Pons (tissue), 1 donor: ENCODE data around the gene ADGRL3.

ENCODE experiments used
- DNase-seq: peaks from one replicate; pipeline ENCODE4 v3.0.0-alpha.2; 2016; ENCODE audit warnings: low spot score

Gene ADGRL3

DNA sequence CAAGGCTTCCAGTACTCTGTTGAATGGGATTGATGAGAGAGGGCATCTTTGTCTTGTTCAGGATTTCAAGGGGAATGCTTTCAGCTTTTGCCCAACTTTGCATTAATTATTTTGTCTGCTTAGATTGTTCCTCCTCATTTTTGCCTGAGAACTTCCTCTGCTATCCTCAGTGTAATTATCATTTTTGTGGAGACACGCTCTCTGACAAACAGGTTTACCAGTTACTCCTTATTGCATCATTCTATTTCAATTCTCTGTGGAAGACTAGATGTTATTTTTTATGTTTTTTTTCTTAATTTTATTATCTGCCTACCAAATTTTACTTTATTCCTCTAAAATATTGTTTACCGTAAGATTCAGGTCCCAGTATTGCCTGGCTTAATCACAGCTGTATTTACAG is 349.2 kb downstream of the ADGRL3 start:
- no peak for DNase-seq

DNA sequence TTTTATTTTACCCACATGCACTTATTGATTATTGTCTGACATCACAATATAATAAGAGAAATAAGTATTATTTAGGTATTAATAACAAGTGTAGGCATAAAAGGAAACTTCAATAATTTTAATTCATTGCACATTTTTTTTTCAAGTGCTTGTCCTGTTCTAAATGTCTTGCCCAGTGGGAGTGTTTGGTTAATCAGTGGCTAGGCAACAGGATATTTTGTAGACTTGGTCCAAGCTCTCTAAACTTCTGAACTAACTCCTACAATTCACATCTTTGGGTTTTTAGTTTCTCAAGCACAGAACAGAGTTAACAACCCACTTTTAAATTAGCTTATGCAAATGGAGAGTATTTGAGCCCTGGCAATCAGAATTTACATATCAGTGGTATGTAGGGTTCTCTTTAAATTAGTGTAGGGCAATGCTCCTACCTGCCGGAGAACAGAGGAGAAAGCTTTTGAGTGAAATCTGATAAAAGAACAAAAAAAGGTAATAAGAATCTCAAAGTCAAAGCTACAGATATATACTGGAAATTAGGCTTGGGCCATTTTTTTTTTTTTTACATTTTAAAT is 353.5 kb downstream of the ADGRL3 start:
- DNase-seq = no peak

DNA sequence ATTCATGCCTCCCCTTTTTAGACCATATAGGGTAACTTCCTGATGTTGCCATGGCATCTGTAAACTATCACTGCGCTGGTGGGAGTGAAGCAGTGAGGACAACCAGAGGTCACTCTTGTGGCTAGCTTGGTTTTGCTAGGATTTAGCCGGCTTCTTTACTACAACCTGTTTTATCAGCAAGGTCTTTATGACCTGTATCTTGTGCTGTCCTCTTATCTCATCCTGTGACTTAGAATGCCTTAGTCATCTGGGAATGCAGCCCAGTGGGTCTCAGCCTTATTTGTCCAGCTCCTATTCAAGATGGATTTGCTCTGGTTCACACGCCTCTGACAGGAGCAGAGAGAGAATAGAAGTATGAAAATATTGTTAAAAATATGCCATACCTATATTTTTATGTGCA is 355.7 kb downstream of the ADGRL3 start:
- DNase-seq = no peak

DNA sequence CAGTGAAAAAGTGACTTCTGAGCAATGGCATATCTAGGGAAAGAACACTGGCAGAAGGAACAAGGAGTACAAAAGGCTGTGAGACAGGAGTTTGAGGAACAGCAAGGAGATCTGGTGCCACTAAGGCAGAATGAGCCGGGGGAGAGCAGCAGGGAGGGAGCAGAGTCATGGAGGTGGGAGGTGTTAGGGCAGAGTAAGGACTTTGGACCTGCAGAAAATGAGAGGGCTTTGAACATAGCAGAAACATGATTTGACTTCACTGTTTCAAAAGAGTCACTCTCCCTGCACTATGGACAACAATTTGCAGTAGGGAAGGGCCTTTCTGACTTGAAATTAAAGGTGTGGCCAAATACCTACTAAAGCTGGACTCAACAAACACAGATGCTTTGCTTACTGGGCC is 356.2 kb downstream of the ADGRL3 start:
- no peak for DNase-seq

DNA sequence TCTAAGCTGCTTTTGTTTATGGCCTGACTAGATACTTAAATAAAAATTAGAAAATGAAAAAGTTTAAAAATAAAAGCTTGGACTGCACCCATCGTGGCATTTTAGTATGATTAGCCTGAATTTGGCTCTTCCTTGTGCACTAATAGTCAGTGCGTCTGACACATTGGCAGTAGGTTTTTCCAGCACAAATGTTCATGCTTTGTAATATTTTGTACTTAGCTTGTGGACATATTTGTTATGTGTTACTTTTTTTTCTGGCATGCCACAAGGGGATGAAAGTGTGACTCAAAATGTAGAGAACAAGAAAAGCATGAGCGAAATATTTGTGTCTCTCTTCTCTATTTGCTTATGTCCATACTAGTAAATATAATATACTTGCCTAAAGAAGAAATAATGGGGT is 359.3 kb downstream of the ADGRL3 start:
- no peak for DNase-seq

DNA sequence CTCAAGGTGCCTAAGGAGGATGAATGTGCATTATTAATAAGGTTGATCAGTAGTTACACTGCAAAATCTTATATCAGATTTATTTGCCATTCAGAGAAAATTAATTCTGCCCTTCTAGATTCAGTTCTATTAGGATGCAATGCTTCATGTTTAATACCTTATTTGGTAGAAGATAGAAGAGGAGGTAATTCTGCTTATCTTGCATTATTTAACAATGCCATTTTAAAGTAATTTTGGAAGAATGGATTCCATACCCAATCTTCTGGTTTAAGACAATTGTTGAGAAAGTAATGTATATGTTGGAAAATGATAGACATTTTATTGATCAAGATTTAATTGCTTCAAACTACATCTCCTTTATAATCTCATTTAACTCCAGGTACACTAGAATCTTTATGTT is 360.9 kb downstream of the ADGRL3 start:
- DNase-seq = no peak

DNA sequence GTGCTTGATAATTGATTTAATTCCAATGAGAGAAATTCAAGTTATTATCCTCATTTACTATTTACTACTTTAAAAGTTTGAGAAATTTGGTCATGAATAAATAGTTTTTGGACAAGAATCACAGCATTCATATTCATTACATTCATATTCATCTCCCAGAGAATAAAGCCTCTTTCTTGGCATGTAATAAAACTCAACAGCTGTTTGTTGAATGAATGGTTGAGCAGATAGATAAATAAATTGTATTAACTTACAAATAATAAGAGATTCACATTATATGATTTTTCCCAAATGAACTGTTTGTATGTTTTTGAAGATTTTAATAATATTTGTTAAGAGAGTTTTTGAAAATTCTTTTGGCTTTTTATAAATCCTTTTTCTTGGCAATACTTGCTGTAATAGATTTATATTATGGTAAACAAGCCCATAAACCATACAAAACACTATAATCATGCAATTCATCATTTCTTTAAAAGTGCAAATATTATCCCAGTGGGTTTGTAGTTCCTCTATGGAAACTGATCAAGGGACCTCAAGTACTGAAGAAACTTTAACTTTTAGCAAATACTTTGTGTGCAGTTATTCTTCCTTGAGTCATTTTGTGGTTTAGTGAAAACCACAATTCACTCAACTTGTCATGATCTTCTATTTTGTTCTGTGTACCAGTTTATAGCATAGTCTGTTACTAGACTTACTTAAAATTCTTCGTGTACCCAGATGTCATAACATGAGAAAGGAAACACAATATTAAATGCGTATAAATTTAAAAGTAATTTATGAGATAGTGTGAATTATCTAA is 371.8 kb downstream of the ADGRL3 start:
- no peak for DNase-seq

DNA sequence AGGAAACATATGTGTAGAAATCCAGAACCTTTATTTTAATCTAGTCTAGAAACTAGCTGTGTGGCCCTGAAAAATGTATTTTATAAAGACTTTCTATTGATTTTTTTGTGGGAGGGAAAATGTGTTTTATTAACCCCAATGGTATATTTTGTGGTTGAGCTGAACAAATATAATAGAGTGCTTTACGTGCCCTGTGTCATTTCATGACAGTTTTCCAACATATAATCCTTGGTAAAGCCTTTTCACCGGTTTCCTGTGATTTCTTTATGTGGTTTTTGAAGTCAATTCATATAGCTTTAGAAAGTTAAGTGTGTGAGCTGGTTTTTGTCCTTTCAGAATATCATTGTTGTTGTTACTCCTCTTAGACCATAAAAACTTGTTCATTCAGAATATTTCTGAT is 375.7 kb downstream of the ADGRL3 start:
- no peak for DNase-seq

DNA sequence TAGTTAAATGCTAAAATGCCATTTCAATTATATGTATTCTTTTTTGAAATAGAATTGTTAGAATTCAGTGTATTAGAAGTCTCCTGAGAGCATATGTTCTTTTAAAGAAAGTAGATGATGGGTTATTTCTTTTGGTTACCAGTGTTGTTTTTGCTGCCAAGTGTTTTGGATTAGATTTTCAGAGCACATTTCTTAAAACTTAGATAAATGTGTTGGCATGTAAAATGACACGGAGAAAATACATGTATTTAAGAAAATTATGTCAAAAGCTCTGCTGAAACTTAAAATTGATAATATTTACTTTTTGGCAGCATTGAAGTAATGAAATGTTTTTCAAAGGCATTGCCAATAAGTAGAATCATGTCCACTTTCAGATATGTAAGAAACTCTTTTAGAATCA is 379.7 kb downstream of the ADGRL3 start:
- no peak for DNase-seq

DNA sequence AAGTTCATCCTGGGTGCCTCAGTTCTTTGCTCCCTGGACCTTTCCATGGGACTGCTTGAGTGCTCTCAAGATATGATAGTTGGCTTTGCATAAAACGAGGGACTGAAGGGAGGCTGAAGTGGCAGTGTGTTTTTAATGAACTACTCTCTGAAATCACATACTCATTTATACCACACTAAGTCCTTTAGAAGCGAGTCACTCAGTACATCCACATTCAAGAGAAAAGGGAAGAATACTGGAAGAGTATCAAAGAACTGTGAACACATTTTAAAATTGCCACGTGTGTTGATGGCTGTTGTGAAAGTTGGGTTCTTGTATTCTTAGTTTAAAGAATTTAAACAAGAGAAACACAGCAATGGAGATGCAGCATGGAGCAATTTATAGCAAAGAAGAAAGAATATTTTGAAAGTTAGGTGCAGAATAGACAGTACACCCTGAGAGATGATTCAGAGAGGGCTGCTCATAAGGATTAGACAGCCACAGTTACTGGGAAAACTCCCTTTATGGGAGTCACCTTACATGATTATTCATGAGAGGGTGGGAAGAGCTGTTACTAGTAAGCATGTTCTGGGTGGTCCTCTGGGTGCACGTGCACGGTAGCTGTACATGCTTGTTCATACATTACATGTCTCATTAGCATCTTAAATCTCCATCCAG is 380.7 kb downstream of the ADGRL3 start:
- DNase-seq = no peak

DNA sequence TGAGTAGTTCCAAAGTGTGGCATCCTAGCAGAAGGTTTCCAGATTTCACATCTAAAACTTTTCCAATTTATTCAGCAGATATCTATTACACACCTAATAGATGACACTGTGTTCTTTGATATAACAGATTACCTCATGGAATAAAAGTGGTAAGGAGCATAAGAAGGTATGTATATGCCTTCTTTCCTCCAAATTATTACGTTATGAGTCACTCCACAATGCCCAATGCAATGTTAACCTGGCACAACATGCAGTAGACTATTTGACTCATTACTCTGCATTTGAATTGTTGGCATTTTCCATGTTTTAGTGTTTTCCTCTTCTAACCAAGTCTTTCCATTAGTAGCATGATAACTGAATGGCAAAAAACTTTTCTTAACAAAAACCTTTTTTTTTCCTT is 383.6 kb downstream of the ADGRL3 start:
- DNase-seq = no peak

DNA sequence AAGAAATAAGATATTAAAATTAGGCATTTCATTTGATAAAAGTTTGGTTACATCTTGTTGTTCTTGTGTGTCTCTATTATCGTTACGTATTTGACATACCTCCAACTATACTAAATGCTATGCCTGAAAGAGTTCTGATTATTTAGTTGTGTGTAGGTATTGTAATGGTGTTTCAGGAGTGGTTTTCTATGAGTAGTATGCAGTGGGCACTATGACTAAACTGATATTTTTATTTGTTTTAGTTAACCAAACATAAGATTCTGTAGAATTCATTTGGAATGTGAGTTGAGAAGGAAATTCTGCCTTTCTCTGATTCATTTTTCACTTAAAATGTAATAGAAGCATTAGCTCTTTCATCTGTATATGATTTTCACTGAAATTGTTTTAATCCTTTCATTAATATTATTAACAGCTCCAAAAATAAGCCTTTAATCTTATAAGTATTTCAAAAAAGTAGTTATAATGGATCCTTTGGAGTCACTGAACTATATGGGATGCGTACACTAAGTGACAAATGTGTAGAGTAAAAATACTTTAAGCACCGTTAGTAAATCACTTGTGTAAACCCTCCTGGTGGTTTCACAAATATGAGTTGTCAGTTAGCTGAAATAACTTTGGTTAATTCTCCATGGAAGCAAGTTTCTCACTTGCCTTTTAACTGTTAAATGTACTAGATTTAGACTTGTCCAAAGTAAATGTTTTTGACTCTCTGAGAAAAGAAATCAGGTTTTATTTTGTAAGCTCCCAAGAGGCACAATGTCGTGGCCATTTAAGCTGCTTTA is 388.7 kb downstream of the ADGRL3 start:
- no peak for DNase-seq

DNA sequence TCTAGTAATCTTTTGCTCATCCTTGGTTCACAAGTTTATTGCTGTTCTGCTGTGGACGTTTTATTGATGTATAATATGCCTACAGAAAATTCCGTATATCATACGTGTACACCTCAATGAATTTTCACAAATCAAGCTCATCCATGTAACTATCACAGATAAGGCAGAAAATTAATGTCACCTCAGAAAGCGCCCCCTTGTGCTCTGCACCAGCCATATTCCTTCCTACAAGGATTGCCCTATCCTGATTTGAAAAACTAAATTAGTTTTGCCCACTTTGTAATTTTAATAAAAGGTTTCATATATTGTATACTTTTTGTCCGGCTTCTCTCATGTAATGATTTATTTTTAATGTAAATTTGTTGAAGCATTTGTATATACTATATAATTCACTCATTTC is 390.8 kb downstream of the ADGRL3 start:
- no peak for DNase-seq

DNA sequence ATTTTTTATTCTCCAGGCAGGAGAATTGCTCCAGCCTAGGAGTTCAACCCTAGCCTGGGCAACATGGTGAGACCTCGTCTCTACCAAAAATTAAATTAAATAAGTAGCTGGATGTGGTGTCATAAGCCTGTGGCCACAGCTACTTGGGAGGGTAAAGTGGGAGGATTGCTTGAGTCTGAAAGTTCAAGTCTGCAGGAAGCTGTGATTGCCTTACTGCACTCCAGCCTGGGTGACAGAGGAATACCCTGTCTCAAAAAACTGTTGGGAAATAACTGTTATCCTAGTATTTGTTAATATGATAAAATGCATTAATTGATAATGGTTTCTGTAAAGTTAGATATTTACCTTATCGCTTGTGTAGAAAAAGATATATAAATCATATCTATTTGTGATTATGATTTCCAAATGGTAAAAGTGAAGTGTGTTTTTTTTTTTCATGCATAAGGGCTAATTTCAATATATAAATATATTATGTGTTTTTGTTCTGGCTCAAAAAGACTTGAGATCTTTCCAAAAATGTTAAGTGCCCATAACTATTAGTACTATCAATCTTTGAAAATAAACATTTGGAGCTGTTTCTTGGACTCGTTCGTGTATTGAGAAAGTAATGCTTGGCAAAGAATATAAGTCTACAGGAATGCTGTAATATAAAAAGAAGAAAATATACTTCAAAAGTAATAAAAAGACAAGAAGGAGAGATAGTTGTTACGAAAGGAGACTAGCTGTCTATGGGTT is 396.6 kb downstream of the ADGRL3 start:
- DNase-seq = no peak

DNA sequence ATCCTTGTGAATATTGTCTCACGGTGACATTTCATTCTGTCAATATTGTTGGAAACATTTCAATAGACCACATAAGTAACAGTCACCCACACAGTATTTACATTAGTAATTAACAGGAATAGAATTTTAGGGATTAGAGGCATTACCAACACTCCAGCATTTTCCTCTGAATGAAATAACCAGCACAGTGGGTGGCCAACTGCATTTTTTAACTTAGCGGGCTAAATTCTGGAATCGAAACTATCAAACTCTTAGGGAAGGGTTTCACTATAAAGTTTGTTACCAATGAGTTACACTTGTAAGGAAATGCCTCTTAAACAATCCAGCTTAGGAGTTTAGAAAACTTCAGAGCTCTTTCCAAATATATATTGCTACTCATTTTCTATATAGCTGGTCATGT is 403.0 kb downstream of the ADGRL3 start:
- DNase-seq = no peak

DNA sequence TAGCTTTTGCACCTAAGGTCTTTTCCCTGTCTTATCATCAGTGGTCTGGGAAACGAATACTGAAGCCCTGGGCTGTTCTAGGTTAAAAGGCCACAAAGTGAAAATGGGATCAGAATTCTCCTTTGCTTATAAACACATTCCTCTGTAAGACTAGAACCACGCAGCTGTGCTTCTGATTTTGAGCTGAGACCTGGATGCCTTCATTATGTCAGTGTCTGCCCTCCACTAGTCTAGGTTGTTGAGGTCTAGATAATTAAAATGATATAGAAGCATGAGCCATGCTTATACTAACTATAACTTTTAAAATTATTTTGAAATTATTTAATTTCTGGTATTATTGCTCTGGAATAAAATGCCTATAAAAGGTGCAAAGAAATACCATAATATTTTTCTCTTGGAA is 403.9 kb downstream of the ADGRL3 start:
- no peak for DNase-seq

DNA sequence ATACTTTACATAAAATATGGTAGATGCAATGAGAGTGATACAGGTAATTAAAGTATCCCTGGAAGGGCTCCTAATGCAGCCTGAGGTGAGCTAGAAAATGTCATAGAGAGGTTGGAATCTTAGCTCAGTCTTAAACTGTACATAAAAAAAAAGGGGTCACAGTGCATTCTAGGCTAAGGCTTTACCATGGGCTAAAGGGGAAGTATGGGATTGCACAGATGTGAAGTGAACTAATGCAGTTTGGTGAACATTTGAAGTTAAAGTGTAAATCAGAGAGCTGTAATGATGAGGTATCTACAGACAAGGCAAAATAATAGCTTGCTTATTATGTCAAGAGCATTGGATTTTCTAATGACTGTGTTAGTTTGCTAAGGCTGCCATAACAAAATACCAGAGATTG is 405.9 kb downstream of the ADGRL3 start:
- DNase-seq = no peak

DNA sequence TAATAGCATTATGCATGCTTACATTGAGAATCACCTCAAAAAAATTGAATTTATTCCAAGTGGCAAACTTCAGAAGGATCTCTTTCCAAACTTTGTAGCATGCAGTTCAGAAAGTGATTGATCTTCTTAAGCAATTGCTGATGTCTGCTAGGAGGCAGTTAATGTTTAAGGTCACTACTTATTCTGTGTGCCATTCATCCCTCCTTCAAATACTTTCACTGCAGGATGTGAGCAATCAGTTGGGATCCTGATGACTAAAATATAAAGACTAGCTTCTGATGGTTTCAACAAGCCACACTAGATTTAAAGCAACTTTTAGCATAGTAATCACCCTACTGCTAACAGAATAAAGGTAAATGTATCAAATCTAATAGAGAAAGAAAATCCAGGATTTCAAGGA is 414.1 kb downstream of the ADGRL3 start:
- no peak for DNase-seq

DNA sequence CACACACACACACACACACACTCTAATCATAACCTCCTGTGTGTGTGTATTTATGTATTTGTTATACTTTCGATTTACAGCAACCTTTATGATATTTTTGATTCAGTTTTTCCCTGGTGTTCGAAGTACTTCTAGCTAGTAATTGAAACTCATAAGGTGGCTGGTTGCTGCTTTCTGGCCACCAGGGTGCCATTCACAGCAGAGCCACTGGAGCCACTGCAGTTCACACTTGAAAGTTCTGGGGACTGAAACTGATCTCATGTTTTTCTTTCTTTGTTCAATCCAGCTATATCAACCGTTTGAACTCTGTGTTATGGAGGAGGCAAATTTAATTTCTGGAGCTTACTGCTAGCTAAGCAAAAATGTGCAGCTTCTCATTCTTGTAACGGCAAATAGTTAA is 419.4 kb downstream of the ADGRL3 start:
- DNase-seq = no peak

DNA sequence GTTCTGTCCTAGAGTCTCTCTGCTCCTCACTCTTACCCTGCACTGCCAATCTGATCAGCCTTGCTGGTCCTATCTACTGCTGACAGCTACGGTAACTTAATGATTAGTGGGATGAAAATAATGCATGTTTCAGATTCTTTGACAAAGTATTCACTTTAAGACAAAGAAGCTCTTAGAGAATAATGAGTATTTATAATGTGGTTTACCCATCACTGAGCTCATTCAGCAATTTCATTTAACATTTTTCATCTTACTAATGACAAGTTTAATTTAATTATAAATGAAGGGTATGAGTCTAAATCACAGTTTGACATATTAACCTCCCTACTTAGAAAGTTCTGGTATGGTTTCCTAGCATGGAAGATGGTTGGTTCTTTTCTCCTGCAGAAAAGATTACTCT is 428.2 kb downstream of the ADGRL3 start:
- no peak for DNase-seq

DNA sequence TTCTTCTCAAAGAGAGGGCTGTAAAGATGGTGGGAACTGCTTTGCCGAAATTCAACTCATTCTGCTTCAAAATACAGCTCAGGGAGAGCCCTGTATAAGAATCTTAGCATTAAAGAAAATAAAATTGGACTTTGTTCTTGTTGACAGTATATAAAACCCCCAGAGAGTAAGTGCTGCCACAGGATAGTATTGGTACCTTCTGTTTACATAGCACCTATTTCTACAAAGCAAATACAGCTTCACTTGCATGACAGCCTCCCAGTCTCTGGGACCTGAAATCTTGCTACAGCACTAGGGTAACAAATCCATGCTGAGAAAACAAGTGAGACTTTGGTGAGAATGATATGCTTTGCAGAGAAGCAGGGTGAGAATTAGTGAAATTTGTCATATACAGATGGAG is 428.6 kb downstream of the ADGRL3 start:
- DNase-seq = no peak

DNA sequence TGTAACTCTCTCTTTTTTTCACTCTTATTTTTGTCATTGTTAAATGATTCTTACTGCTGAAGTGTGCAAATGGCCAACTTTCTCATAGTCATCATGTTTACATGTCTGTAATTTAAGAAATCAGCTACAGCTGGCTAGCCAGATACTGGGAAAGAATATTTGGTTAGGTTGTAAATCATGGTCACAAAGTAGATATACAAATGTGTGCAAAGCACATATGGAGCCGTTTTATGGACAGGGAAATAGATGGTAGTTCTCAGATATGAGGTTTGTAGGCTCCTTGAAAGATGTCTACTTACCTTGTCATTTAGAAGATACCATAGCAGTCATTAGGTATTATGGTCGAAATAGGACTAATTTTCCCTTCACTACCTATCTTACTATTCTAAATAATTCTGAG is 430.4 kb downstream of the ADGRL3 start:
- no peak for DNase-seq
